NCI-H2171 (cell line): ENCODE results near the gene ITPA.
"Not testable (repeated sequence)": the region's sequence is repeated elsewhere in the genome, so short reads cannot be mapped to it uniquely, and the experiment has no call there.

ENCODE experiments used
- DNase-seq: peaks from one replicate; lab custom pipeline; 2025; lab: John Stamatoyannopoulos, UW

Gene ITPA

GRCh38 chr20:3199976-3200755 is 9.1 kb upstream of the ITPA start:
- DNase-seq, result no peak

- no peak for DNase-seq
Observed at GRCh38 chr20:3202965-3203314, 6.4 kb upstream of the ITPA start.

GRCh38 chr20:3203315-3204123 is 5.8 kb upstream of the ITPA start:
- DNase-seq, result peak; percentile 52

- DNase-seq, result peak; percentile 85
Observed at GRCh38 chr20:3204124-3204794, 5.0 kb upstream of the ITPA start, which contains the start of gene DDRGK1. DDRGK1 (minus strand) TSS chr20:3204682; CDS start chr20:3204627, 55 bp downstream.

GRCh38 chr20:3208786-3209256 is 477 bp upstream of the ITPA start:
- no peak for DNase-seq

- no peak for DNase-seq
Observed at GRCh38 chr20:3209946-3210317, 634 bp downstream of the ITPA start.

GRCh38 chr20:3210346-3210745 is 1.0 kb downstream of the ITPA start:
- DNase-seq, result no peak

GRCh38 chr20:3213226-3213625 is 3.9 kb downstream of the ITPA start:
- DNase-seq, result no peak

GRCh38 chr20:3215359-3215917 is 6.1 kb downstream of the ITPA start:
- not testable (repeated sequence) for DNase-seq

GRCh38 chr20:3218307-3218988 is 9.2 kb downstream of the ITPA start:
- no peak for DNase-seq

GRCh38 chr20:3221398-3222226 is 12.3 kb downstream of the ITPA start:
- DNase-seq, result no peak

GRCh38 chr20:3222635-3223600 is 13.6 kb downstream of the ITPA start:
- DNase-seq, result no peak

GRCh38 chr20:3223651-3223993 is 14.3 kb downstream of the ITPA start:
- DNase-seq, result no peak

- DNase-seq, result no peak
Observed at GRCh38 chr20:3223994-3224680, 14.8 kb downstream of the ITPA start.

- no peak for DNase-seq
Observed at GRCh38 chr20:3224681-3225421, 15.6 kb downstream of the ITPA start.

GRCh38 chr20:3226093-3226492 is 16.8 kb downstream of the ITPA start:
- DNase-seq, result no peak

- DNase-seq, result no peak
Observed at GRCh38 chr20:3226864-3227263, 17.6 kb downstream of the ITPA start.

GRCh38 chr20:3227506-3227905 is 18.2 kb downstream of the ITPA start:
- no peak for DNase-seq
